ENCODE data around the gene HOXC5.

HOXC5 gene

GRCh38 chr12:54049108-54049507, 16.3 kb downstream of the HOXC5 start:
- no peak for DNase-seq

- no peak for DNase-seq
Measured at GRCh38 chr12:54050482-54050810, 17.6 kb downstream of the HOXC5 start.

GRCh38 chr12:54051026-54051842, 18.4 kb downstream of the HOXC5 start:
- no peak for DNase-seq

GRCh38 chr12:54051874-54052437, 19.1 kb downstream of the HOXC5 start:
- no peak for DNase-seq

- no peak for DNase-seq
Measured at GRCh38 chr12:54052438-54053002, 19.7 kb downstream of the HOXC5 start.

- DNase-seq = peak; percentile 59
Measured at GRCh38 chr12:54053003-54053750, 20.3 kb downstream of the HOXC5 start.

GRCh38 chr12:54053751-54054741, 21.2 kb downstream of the HOXC5 start, which contains the start of gene HOXC4:
TSS of gene HOXC4 (plus strand) at chr12:54053835. CDS start at chr12:54053923, 88 bp downstream.
- DNase-seq = peak; percentile 46

- no peak for DNase-seq
Measured at GRCh38 chr12:54054742-54055194, 21.9 kb downstream of the HOXC5 start.

- DNase-seq = no peak
Measured at GRCh38 chr12:54055552-54055951, 22.7 kb downstream of the HOXC5 start.

- DNase-seq = no peak
Measured at GRCh38 chr12:54056110-54056509, 23.3 kb downstream of the HOXC5 start.

- no peak for DNase-seq
Measured at GRCh38 chr12:54058128-54058768, 25.4 kb downstream of the HOXC5 start.

GRCh38 chr12:54059668-54060067, 26.8 kb downstream of the HOXC5 start:
- no peak for DNase-seq

GRCh38 chr12:54060174-54060974, 27.5 kb downstream of the HOXC5 start:
- DNase-seq = no peak

GRCh38 chr12:54060975-54061778, 28.3 kb downstream of the HOXC5 start:
- DNase-seq = no peak

GRCh38 chr12:54065677-54066076, 32.8 kb downstream of the HOXC5 start:
- DNase-seq = no peak

- no peak for DNase-seq
Measured at GRCh38 chr12:54066408-54066807, 33.6 kb downstream of the HOXC5 start.

- DNase-seq = no peak
Measured at GRCh38 chr12:54068418-54069070, 35.7 kb downstream of the HOXC5 start.

- DNase-seq = no peak
Measured at GRCh38 chr12:54071942-54072341, 39.1 kb downstream of the HOXC5 start.

- no peak for DNase-seq
Measured at GRCh38 chr12:54074308-54074707, 41.5 kb downstream of the HOXC5 start.

Measured in CD4-positive, alpha-beta T cell treated with Interleukin-15 for 1 hour (primary cell).